HFF-Myc (cell line): ENCODE results near the gene FLT1.

Experiments used
- DNase-seq: peaks from one replicate; pipeline ENCODE4 v3.0.0-alpha.2; 2011; ENCODE audit warnings: low read depth; ENCODE audit errors: extremely low read depth
- H3K4me3 ChIP-seq: replicated peaks from 2 replicates; pipeline ENCODE4 v1.5.1; 2011; ENCODE audit warnings: low read depth, mild to moderate bottlenecking, control low read depth, low read length
- TF ChIP-seq, protein P1 (sequence below): IDR thresholded peaks from 2 replicates; pipeline ENCODE4 v1.5.1; 2012; ENCODE audit warnings: mild to moderate bottlenecking, low read depth, low read length, control low read depth; ENCODE audit errors: missing control alignments

FLT1 gene

DNA sequence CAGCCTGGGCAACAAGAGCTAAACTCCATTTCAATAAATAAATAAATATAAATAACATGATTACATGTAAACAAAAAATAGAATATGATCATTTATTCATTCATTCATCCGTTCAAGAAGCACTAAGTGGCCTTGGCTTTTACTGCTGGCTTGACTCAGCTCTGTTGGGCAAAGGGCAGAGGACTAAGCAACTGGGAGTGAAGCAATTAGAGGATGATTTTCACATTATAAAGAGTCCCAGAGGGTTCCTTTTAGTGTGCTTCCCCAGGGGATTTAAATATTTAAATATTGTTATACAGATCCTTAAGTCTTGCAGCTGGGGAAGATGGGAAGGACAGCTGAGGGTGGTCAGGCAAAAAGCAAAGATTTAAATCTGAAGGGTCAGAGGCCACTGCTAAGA is 34.9 kb upstream of the FLT1 start:
- DNase-seq: no peak
- H3K4me3 ChIP-seq: no peak overlapping the region
- TF ChIP-seq, protein P1, sequence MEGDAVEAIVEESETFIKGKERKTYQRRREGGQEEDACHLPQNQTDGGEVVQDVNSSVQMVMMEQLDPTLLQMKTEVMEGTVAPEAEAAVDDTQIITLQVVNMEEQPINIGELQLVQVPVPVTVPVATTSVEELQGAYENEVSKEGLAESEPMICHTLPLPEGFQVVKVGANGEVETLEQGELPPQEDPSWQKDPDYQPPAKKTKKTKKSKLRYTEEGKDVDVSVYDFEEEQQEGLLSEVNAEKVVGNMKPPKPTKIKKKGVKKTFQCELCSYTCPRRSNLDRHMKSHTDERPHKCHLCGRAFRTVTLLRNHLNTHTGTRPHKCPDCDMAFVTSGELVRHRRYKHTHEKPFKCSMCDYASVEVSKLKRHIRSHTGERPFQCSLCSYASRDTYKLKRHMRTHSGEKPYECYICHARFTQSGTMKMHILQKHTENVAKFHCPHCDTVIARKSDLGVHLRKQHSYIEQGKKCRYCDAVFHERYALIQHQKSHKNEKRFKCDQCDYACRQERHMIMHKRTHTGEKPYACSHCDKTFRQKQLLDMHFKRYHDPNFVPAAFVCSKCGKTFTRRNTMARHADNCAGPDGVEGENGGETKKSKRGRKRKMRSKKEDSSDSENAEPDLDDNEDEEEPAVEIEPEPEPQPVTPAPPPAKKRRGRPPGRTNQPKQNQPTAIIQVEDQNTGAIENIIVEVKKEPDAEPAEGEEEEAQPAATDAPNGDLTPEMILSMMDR: no peak

DNA sequence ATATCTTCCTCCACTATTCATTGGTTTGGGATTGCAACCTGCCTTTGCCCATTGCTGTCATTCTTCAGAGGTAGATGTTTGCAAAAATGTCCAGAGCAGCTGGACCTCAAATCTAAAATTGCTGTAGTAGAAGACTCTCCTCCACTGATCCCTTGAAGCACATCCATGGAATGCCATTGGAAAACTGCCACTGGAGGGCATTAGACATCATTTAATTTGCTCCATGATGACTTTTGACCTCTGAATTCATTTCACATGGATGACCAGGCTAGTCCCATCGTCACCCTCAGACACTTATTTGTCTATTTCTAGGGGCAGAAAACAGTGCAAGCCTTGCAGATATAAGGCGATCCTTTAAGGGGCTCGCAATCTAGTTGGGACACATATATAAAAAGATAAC is 33.9 kb upstream of the FLT1 start:
- TF ChIP-seq, protein P1: no peak
- DNase-seq: no peak
- H3K4me3 ChIP-seq: no peak overlapping the region

DNA sequence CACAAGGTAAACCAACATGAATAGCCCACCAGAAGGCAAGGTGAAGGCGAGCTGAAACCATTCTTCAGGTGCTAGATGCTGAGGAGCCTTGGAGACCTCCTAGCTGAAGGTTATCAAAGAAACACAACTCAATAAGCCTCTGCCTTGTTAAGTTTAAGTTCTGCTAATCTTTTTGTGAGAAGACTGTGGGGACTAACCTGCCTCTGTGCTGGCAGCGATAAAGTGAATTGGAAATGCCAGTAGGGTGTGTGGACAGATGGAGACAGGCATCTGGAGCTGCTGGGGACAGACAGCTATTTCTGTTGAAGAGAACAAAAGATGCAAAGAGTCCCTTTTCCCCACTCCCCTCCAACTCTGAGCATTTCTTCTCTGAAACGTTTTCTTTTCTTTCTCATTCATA is 33.5 kb upstream of the FLT1 start:
- TF ChIP-seq, protein P1: no peak
- no peak overlapping the region for H3K4me3 ChIP-seq
- no peak for DNase-seq

DNA sequence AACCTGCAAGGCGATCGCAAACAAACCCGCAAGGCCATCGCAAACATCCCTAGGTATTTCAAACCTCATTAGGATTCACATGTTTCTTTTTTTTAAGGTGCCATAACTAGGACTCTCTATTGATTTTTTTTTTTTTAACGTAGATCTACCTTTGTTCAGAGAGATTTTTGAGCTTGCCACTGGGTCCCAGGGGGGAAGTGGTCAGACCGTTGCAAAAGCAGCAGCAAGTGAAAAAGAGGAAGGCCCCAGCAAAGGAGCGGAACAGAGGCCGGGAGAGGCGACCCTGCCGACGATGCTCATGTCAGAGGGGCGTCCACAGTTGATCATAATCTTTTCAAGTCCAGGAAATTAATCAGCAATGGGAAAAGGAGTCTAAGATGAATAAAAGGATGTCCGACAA is 32.7 kb upstream of the FLT1 start:
- no peak for DNase-seq
- no peak overlapping the region for H3K4me3 ChIP-seq
- TF ChIP-seq, protein P1: no peak

DNA sequence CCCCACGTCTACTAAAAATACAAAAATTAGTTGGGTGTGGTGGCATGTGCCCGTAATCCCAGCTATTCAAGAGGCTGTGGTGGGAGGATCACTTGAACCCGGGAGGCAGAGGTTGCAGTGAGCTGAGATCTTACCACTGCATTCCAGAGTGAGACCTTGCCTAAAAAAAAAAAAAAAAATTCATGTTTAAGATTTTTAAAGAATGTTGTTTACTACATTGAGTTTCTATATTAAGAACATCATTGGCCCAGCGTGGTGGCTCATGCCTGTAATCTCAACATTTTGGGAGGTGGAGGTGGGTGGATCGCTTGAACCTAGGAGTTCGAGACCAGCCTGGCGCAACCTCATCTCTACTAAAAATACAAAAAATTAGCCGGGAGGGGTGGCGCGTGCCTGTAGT is 31.9 kb upstream of the FLT1 start:
- TF ChIP-seq, protein P1: no peak
- no peak overlapping the region for H3K4me3 ChIP-seq
- DNase-seq: no peak

DNA sequence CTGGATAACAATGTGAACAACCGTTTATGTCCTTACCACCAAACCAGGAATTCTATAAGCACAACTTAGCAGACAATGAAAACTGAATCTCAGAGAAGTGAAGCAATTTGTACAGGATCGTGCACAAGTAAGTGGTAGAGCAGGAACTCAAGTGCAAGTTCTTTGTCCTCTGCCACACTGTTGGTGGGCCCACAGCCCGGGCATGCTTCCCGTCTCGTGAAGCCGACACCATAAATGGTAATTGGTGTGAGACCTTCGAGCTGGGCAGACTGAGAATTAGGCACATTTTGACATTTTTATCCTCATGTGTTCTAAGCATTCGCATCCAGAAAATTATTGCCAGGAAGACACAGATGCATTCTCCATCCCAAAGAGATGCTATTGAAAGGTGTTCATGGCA is 27.9 kb upstream of the FLT1 start:
- H3K4me3 ChIP-seq: no peak overlapping the region
- TF ChIP-seq, protein P1: no peak
- no peak for DNase-seq

DNA sequence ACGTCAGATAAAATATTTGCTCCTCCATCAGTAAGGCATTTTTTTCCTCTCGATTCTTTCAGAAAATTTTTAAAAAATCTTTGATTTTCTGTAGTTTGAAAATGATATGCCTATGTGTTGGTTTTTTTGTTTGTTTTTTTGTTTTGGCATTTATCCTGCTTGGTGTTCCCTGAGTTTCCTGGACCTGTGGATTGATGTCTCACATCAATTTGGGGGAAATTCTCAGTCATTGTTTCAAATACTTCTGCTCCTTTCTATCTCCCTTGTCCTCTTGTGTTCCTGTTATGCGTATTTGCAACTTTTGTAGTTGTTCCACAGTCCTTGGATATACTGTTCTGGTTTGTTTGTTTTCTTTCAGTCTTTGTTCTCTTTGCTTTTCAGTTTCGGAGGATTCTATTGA is 18.8 kb upstream of the FLT1 start:
- TF ChIP-seq, protein P1: no peak
- no peak for DNase-seq
- H3K4me3 ChIP-seq: no peak overlapping the region
